Transverse colon (tissue), 4 donors: ENCODE data around the gene ANO3. TPM values are rescaled to one million over a fixed set of nuclear protein-coding genes. Genes with fewer than 3 reads are reported as not detected.

ENCODE experiments used
- DNase-seq: peaks from one replicate; pipeline ENCODE4 v3.0.0-alpha.2; 2019
- H3K27ac ChIP-seq, 4 donors: fragments of 200-600 bp; sonication (generic); 2 replicates each; pipeline ENCODE4 v1.5.1; 2016 to 2018; ENCODE audit warnings: inconsistent platforms in 4 of 4
- H3K27me3 ChIP-seq: fragments of 200-600 bp; sonication (generic); 2 replicates; pipeline ENCODE4 v1.5.1; 2017; ENCODE audit warnings: inconsistent platforms
- H3K36me3 ChIP-seq, 4 donors: fragments of 200-600 bp; sonication (generic); 2 replicates each; pipeline ENCODE4 v1.5.1; 2017 to 2019; ENCODE audit warnings: inconsistent platforms in 4 of 4
- H3K4me1 ChIP-seq, 4 donors: fragments of 200-600 bp; sonication (generic); 2 replicates each; pipeline ENCODE4 v1.5.1; 2017 to 2020; ENCODE audit warnings: inconsistent platforms in 4 of 4
- H3K4me3 ChIP-seq, 4 donors: fragments of 200-600 bp; sonication (generic); 1 replicate in 1 of 4; 2 replicates in 3 of 4; pipeline versions ENCODE4 v1.5.1 to v1.6.1; 2017 to 2019; ENCODE audit warnings: inconsistent platforms in 4 of 4
- H3K9me3 ChIP-seq, 2 donors: fragments of 200-600 bp; sonication (generic); 2 replicates each; pipeline ENCODE4 v1.5.1; 2017 to 2019; ENCODE audit warnings: inconsistent platforms in 2 of 2
- CTCF ChIP-seq, 5 experiments: fragments of 200-600 bp in 3 of 5; fragments of 450-650 bp in 2 of 5; sonication (generic) in 3 of 5; IDR thresholded peaks; 1 replicate in 2 of 5; 2 replicates in 3 of 5; pipeline ENCODE4 v1.5.1; 2016 to 2017; ENCODE audit warnings: antibody characterized with exemption in 5 of 5, inconsistent platforms in 3 of 5, mild to moderate bottlenecking in 2 of 5, moderate library complexity in 1 of 5
- EP300 ChIP-seq: sonication (generic); formaldehyde crosslinking; IDR thresholded peaks from one replicate; pipeline ENCODE4 v1.6.1; 2017; ENCODE audit warnings: antibody characterized with exemption, low read depth
- POLR2A ChIP-seq: fragments of 450-650 bp; IDR thresholded peaks from one replicate; pipeline ENCODE4 v1.6.1; 2016; ENCODE audit warnings: antibody characterized with exemption, mild to moderate bottlenecking, moderate library complexity
- POLR2AphosphoS5 ChIP-seq, 3 donors: sonication (generic); formaldehyde crosslinking; IDR thresholded peaks; one replicate each; pipeline ENCODE4 v1.6.1; 2016; ENCODE audit warnings: antibody characterized with exemption in 3 of 3
- WGBS, 2 donors: methylation state at CpG; one replicate each; pipeline ENCODE4 v1.1.5; 2018; ENCODE audit warnings: low coverage in 1 of 2; 5-methylcytosine and 5-hydroxymethylcytosine counted together
- in situ Hi-C, 4 donors: fragments of 200-750 bp; cut with MboI; loops; one replicate each; pipeline versions ENCODE4 v1.15.0 to v1.15.1; 2017; ENCODE audit warnings: low sequenced_read_pairs in 3 of 4, low pct_ligation_motif_present in 1 of 4, low pct_unique_long_range_greater_than_20kb in 1 of 4
- intact Hi-C: fragments of 100-400 bp; cut with DNase I; formaldehyde crosslinking; loops from one replicate; pipeline ENCODE4 v1.15.1; 2023; ENCODE audit warnings: low total_unique reads
- total RNA-seq, 4 donors: library from RNA; depleted of rRNA; stranded (reverse); fragments of >200 nt; gene quantifications; one replicate each; pipeline ENCODE4 v1.1.0, GENCODE V29; 2016

Gene ANO3
- total RNA-seq, 4 donors from 2014 or later, result 0.16 to 0.55 TPM; not detected in 2

DNA sequence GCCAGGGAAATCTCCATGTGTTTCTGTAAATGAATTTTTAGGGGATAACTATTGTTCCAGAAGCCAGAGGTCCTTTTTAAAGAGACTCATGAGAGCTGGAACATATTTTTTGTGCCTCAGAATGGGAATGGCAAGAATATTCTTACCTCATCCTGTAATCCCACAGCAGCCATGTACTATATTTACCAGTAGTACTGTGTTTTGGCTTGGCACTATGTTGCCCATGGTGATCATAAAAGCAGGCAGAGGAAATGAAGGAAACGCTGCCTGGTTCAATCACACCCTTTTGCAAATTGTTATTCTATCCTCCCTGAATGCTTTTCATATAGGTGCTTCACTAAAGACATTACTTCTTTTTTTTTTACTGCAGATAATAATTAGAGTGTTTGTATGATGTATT is 81.0 kb downstream of the ANO3 start:
- 30 to 40% methylated on average over 1 of the region's 1 CpG for WGBS, 2 donors
- in situ Hi-C loops, result no loop called here
- Histone ChIP-seq H3K27me3 (no peaks in the 10 kb centered on the region), H3K4me1 (no peaks in the 10 kb centered on the region), H3K36me3 (no peaks in the 10 kb centered on the region), H3K4me3 (no peak overlapping the region), H3K27ac (no peak overlapping the region), H3K9me3 (no peaks in the 10 kb centered on the region)
- TF ChIP-seq CTCF (IDR thresholded peaks at IDR 0.05) (no peak), POLR2A (no peak), EP300 (no peak), POLR2AphosphoS5 (IDR thresholded peaks at IDR 0.05) (no peak)
- intact Hi-C loops, result no loop called here
- no peak for DNase-seq

GRCh38 chr11:26418386-26418912 is 86.5 kb downstream of the ANO3 start:
- Histone ChIP-seq H3K4me1 (no peaks in the 10 kb centered on the region), H3K4me3 (no peak overlapping the region), H3K9me3 (no peaks in the 10 kb centered on the region), H3K27ac (no peak overlapping the region), H3K27me3 (no peaks in the 10 kb centered on the region), H3K36me3 (no peaks in the 10 kb centered on the region)
- DNase-seq, result no peak
- intact Hi-C loops (no loop called here), in situ Hi-C loops (no loop called here)
- no peak for TF ChIP-seq POLR2A
- no peak for TF ChIP-seq CTCF (IDR thresholded peaks at IDR 0.05)
- no peak for TF ChIP-seq EP300
- TF ChIP-seq POLR2AphosphoS5 (IDR thresholded peaks at IDR 0.05), result no peak
- 70 to 91% methylated on average over 6 of the region's 6 CpGs for WGBS, 2 donors

GRCh38 chr11:26420331-26420730 is 88.4 kb downstream of the ANO3 start:
- no peak for TF ChIP-seq POLR2A
- TF ChIP-seq EP300, result no peak
- no peak for TF ChIP-seq POLR2AphosphoS5 (IDR thresholded peaks at IDR 0.05)
- no peak for TF ChIP-seq CTCF (IDR thresholded peaks at IDR 0.05)
- Histone ChIP-seq H3K4me1 (no peaks in the 10 kb centered on the region), H3K9me3 (no peaks in the 10 kb centered on the region), H3K4me3 (no peak overlapping the region), H3K27ac (no peak overlapping the region), H3K27me3 (no peaks in the 10 kb centered on the region), H3K36me3 (no peaks in the 10 kb centered on the region)
- intact Hi-C loops, result no loop called here
- 8% methylated on average over 1 of the region's 1 CpG; no CpG with 5 or more reads in 1 of the 2 donors for WGBS, 2 donors
- in situ Hi-C loops, result no loop called here
- no peak for DNase-seq

DNA sequence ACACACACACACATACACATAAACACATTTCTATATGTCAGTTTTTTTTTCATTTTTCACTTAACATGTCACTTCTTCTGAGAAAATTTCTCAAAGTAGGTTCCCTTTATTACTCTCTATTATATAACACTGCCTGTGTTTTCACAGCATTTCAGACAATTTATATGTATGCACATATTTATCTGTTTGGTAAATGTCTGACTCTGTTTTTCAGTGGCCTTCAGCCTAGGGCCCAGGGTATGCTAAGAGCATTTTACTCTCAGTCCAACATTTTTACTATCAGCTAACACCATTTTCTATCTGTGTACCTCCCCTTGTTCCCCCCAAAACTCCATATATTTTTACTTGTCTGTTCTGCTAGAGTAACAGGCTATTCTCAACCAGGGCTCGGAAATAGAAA is 92.3 kb downstream of the ANO3 start:
- in situ Hi-C loops (no loop called here), intact Hi-C loops (no loop called here)
- no peaks in the 10 kb centered on the region for H3K27me3 ChIP-seq
- no peaks in the 10 kb centered on the region for H3K9me3 ChIP-seq
- DNase-seq, result no peak
- no peaks in the 10 kb centered on the region for H3K36me3 ChIP-seq
- TF ChIP-seq EP300 (no peak), CTCF (IDR thresholded peaks at IDR 0.05) (no peak), POLR2A (no peak), POLR2AphosphoS5 (IDR thresholded peaks at IDR 0.05) (no peak)
- H3K4me1 ChIP-seq, result no peaks in the 10 kb centered on the region
- no peak overlapping the region for H3K4me3 ChIP-seq
- no peak overlapping the region for H3K27ac ChIP-seq
- WGBS, 2 donors, result 0 to 41% methylated on average over 1 of the region's 1 CpG
